Activated B cell treated with CpG ODN at 0.5 μM for 24 hours (primary cell): ENCODE data around the gene C16orf46. TPM values are rescaled to one million over a fixed set of nuclear protein-coding genes. Genes with fewer than 3 reads are reported as not detected.

ENCODE experiments used
- ATAC-seq: fragments of 200-7000 bp; cut with Tn5 transposase; one replicate; pipeline ENCODE4 v1.10.0; 2021; ENCODE audit warnings: low read depth, mild to moderate bottlenecking, moderate library complexity
- CTCF ChIA-PET: fragments of 350-600 bp; sonication (Branson Sonifier 250); formaldehyde crosslinking; loops from one replicate; lab custom pipeline; 2021; ENCODE audit warnings: antibody characterized with exemption; lab: Charles Lee
- POLR2A ChIA-PET: fragments of 350-600 bp; sonication (Branson Sonifier 250); formaldehyde crosslinking; loops from one replicate; lab custom pipeline; 2021; ENCODE audit warnings: antibody characterized with exemption; lab: Charles Lee
- DNase-seq: peaks from one replicate; pipeline ENCODE4 v3.0.0; 2022
- H3K27ac Mint-ChIP-seq: one replicate; pipeline ENCODE4 v1.8.0; 2020; ENCODE audit warnings: mixed read lengths
- H3K27me3 Mint-ChIP-seq: one replicate; pipeline ENCODE4 v1.8.0; 2021; ENCODE audit warnings: mixed read lengths
- H3K36me3 Mint-ChIP-seq: one replicate; pipeline ENCODE4 v1.8.0; 2021; ENCODE audit warnings: low read depth, mixed read lengths
- H3K4me1 Mint-ChIP-seq: one replicate; pipeline ENCODE4 v1.8.0; 2021; ENCODE audit warnings: mixed read lengths
- H3K4me3 Mint-ChIP-seq: one replicate; pipeline ENCODE4 v1.8.0; 2020; ENCODE audit warnings: mild to moderate bottlenecking, mixed read lengths
- H3K9me3 Mint-ChIP-seq: one replicate; pipeline ENCODE4 v1.8.0; 2020; ENCODE audit warnings: mixed read lengths
- intact Hi-C: fragments of 100-400 bp; cut with micrococcal nuclease; formaldehyde crosslinking; loops from one replicate; pipeline ENCODE4 v1.15.1; 2024
- total RNA-seq: library from RNA; stranded (reverse); gene quantifications from 2 replicates; pipeline ENCODE4 v1.2.3, GENCODE V29; 2022
- TF ChIP-seq, protein P1 (sequence below): fragments of 200-600 bp; IDR thresholded peaks from one replicate; pipeline ENCODE4 v1.8.0; 2022; ENCODE audit warnings: antibody characterized with exemption, mild to moderate bottlenecking

The C16orf46 gene
- total RNA-seq, 1 donor from 2014 or later = 0.75 TPM

DNA sequence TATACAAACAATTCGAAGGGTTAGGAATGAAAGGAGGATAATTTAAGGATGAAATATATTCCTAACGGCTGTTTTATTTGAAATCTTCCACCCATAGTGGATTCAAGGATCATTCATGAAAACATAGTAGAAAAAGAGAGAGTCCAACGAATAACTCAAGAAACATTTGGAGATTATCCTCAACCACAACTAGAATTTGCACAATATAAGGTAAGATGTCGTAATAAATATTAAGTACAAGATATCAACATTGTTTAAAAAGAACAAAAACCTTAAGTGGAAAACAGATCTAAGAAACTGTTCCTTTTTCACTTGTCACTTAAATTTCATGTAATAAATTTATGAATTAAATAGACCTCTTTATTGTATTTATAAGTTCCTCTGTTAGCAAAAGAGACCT lies 50.6 kb downstream of the C16orf46 start:
- TF ChIP-seq, protein P1, sequence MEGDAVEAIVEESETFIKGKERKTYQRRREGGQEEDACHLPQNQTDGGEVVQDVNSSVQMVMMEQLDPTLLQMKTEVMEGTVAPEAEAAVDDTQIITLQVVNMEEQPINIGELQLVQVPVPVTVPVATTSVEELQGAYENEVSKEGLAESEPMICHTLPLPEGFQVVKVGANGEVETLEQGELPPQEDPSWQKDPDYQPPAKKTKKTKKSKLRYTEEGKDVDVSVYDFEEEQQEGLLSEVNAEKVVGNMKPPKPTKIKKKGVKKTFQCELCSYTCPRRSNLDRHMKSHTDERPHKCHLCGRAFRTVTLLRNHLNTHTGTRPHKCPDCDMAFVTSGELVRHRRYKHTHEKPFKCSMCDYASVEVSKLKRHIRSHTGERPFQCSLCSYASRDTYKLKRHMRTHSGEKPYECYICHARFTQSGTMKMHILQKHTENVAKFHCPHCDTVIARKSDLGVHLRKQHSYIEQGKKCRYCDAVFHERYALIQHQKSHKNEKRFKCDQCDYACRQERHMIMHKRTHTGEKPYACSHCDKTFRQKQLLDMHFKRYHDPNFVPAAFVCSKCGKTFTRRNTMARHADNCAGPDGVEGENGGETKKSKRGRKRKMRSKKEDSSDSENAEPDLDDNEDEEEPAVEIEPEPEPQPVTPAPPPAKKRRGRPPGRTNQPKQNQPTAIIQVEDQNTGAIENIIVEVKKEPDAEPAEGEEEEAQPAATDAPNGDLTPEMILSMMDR = no peak
- Mint-ChIP-seq H3K36me3 (peaks cover 31% of the 10 kb centered on the region), H3K4me1 (no peaks in the 10 kb centered on the region), H3K4me3 (no peak overlapping the region), H3K27ac (no peak overlapping the region), H3K27me3 (no peaks in the 10 kb centered on the region), H3K9me3 (no peaks in the 10 kb centered on the region)
- POLR2A ChIA-PET = no interaction called here
- ATAC-seq = no peak
- CTCF ChIA-PET = no interaction called here
- intact Hi-C loops = no loop called here
- no peak for DNase-seq

DNA sequence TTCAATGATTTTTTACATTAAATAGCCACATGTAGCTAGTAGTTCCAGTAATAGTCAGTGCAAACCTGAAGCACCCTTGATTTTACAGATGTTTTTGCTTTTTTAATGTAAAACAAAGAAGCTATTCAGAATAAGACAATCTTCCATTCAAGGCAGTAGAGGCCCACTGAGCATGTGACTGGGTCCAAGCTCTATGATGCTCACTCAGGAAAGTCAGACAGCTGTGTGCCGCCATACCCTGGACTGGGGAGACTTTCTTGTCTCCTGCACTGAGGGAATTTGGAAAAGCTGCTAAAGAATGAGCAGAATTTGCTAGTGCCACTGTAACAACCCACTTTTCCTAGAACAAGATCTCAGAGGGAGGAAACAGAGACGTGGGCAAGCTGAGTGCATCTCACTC lies 58.5 kb downstream of the C16orf46 start:
- no peak overlapping the region for H3K27ac Mint-ChIP-seq
- DNase-seq (no peak), ATAC-seq (no peak)
- intact Hi-C loops = no loop called here
- no peaks in the 10 kb centered on the region for H3K27me3 Mint-ChIP-seq
- TF ChIP-seq, protein P1 = no peak
- H3K4me1 Mint-ChIP-seq = no peaks in the 10 kb centered on the region
- H3K4me3 Mint-ChIP-seq = no peak overlapping the region
- CTCF ChIA-PET = interaction anchor here (0.8 to 1.4 kb wide), 3 partner anchors 14 to 17 kb away, joined by 3 to 5 read pairs (median 4); partner anchors contain the start of gene ATMIN
- POLR2A ChIA-PET = no interaction called here
- peaks cover 44% of the 10 kb centered on the region for H3K36me3 Mint-ChIP-seq
- no peaks in the 10 kb centered on the region for H3K9me3 Mint-ChIP-seq

DNA sequence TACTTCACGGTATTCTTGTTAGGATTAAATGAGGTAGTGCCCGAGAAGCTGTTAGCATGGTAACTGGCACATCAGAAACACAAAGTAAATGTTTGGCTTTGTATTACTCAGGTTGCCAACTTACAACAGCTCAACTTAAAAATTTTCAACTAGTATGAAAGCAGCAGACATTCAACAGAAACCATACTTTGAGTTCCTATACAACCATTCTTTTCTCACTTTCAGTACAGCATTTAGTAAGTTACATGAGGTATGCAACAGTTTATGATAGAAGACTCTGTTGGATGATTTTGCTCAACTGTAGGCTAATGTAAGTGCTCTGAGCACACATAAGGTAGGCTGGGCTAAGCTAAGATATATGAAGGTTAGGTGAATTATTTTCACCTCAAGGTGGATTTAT lies 62.4 kb downstream of the C16orf46 start:
- Mint-ChIP-seq H3K36me3 (peaks cover 32% of the 10 kb centered on the region), H3K4me3 (no peak overlapping the region), H3K9me3 (no peaks in the 10 kb centered on the region), H3K27ac (no peak overlapping the region), H3K27me3 (no peaks in the 10 kb centered on the region), H3K4me1 (no peaks in the 10 kb centered on the region)
- ChIA-PET CTCF (no interaction called here), POLR2A (no interaction called here)
- ATAC-seq = no peak
- intact Hi-C loops = no loop called here
- TF ChIP-seq, protein P1 = no peak
- DNase-seq = no peak

DNA sequence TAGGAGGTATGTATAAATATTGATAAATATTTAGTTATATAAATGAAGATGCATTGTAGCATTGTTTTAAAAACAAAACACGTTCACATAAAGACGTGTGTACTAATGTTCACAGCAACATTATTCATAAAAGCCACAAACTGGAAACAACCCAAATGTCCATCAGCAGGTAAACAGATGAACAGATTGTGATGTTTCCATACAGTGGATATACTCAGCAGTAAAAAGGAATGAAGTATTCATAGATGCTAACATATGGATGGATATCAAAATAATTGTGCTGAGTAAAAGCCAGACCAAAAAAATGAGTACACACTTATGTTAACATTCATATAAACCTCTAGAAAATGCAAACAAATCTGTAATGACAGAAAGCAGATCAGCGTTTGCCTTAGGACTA lies 64.1 kb downstream of the C16orf46 start:
- no peaks in the 10 kb centered on the region for H3K9me3 Mint-ChIP-seq
- no peaks in the 10 kb centered on the region for H3K27me3 Mint-ChIP-seq
- POLR2A ChIA-PET = no interaction called here
- peaks cover 25% of the 10 kb centered on the region for H3K36me3 Mint-ChIP-seq
- H3K27ac Mint-ChIP-seq = no peak overlapping the region
- H3K4me1 Mint-ChIP-seq = peaks cover 6% of the 10 kb centered on the region
- TF ChIP-seq, protein P1 = no peak
- H3K4me3 Mint-ChIP-seq = no peak overlapping the region
- intact Hi-C loops = no loop called here
- ATAC-seq (no peak), DNase-seq (no peak)
- CTCF ChIA-PET = no interaction called here

Other genes starting within 250 kb of the C16orf46 start
- 18.1 and 22.3 TPM in 2 replicates for gene CMC2, start 70.4 kb downstream of the C16orf46 start, total RNA-seq
- 5.4 and 5.9 TPM in 2 replicates for gene CENPN, start 70.0 kb downstream of the C16orf46 start, total RNA-seq
- 30.6 and 31.0 TPM in 2 replicates for gene ATMIN, start 41.4 kb downstream of the C16orf46 start, total RNA-seq
- 8.4 and 8.8 TPM in 2 replicates for gene GCSH, start 19.2 kb upstream of the C16orf46 start, total RNA-seq
- gene BCO1, start 161.5 kb upstream of the C16orf46 start, total RNA-seq = not detected in 2 replicates
- gene GAN, start 237.7 kb upstream of the C16orf46 start, total RNA-seq = 5.1 and 8.6 TPM in 2 replicates